Vagina (tissue), 2 donors: ENCODE data around the gene NEDD4L. TPM values are rescaled to one million over a fixed set of nuclear protein-coding genes. Genes with fewer than 3 reads are reported as not detected.
"Not testable (repeated sequence)": the region's sequence is repeated elsewhere in the genome, so short reads cannot be mapped to it uniquely, and the experiment has no call there.

Source experiments
- DNase-seq, 2 donors: peaks; one replicate each; pipeline ENCODE4 v3.0.0-alpha.2; 2017; ENCODE audit errors: extremely low spot score in 2 of 2
- H3K27ac ChIP-seq: fragments of 200-600 bp; sonication (generic); one replicate; pipeline ENCODE4 v1.5.1; 2019
- H3K27me3 ChIP-seq: fragments of 200-600 bp; sonication (generic); one replicate; pipeline ENCODE4 v1.5.1; 2019
- H3K36me3 ChIP-seq, 2 donors: fragments of 200-600 bp; sonication (generic); one replicate each; pipeline ENCODE4 v1.5.1; 2017 to 2019
- H3K4me1 ChIP-seq: fragments of 200-600 bp; sonication (generic); one replicate; pipeline ENCODE4 v1.5.1; 2019
- H3K4me3 ChIP-seq, 2 donors: fragments of 200-600 bp; sonication (generic); 1 replicate in 1 of 2; 2 replicates in 1 of 2; pipeline ENCODE4 v1.5.1; 2016 to 2019
- H3K9me3 ChIP-seq: fragments of 200-600 bp; sonication (generic); one replicate; pipeline ENCODE4 v1.5.1; 2019
- CTCF ChIP-seq, 3 experiments: fragments of 450-650 bp in 2 of 3; fragments of 200-600 bp in 1 of 3; sonication (generic) in 1 of 3; IDR thresholded peaks; one replicate each; pipeline ENCODE4 v1.5.1; 2017 to 2019; ENCODE audit warnings: antibody characterized with exemption in 3 of 3, mild to moderate bottlenecking in 2 of 3, moderate library complexity in 2 of 3
- POLR2A ChIP-seq, 2 donors: fragments of 450-650 bp; IDR thresholded peaks; one replicate each; pipeline ENCODE4 v1.6.1; 2017; ENCODE audit warnings: antibody characterized with exemption in 2 of 2, mild to moderate bottlenecking in 2 of 2, moderate library complexity in 2 of 2
- POLR2AphosphoS5 ChIP-seq, 2 donors: sonication (generic); formaldehyde crosslinking; IDR thresholded peaks; one replicate each; pipeline ENCODE4 v1.9.0; 2017; ENCODE audit warnings: antibody characterized with exemption in 2 of 2, mild to moderate bottlenecking in 2 of 2, low read depth in 1 of 2; ENCODE audit not compliant: insufficient read depth in 1 of 2
- intact Hi-C: fragments of 100-400 bp; cut with DNase I; formaldehyde crosslinking; loops from one replicate; pipeline ENCODE4 v1.15.1; 2023
- total RNA-seq: library from RNA; depleted of rRNA; stranded (reverse); fragments of >200 nt; gene quantifications from one replicate; pipeline ENCODE4 v1.2.3, GENCODE V29; 2016

NEDD4L gene
- total RNA-seq, 1 donor from 2014 or later: 42.2 TPM

GRCh38 chr18:58167073-58167472 lies 123.0 kb downstream of the NEDD4L start:
- TF ChIP-seq CTCF (IDR thresholded peaks at IDR 0.05): no peak
- TF ChIP-seq POLR2AphosphoS5 (IDR thresholded peaks at IDR 0.05; ENCODE audit: insufficient read depth in 1 of 2, low read depth in 1 of 2): no peak
- TF ChIP-seq POLR2A (IDR thresholded peaks at IDR 0.05): no peak
- intact Hi-C loops: no loop called here
- no peak overlapping the region for H3K27ac ChIP-seq
- H3K36me3 ChIP-seq: no peaks in the 10 kb centered on the region
- H3K4me1 ChIP-seq: no peaks in the 10 kb centered on the region
- H3K27me3 ChIP-seq: no peaks in the 10 kb centered on the region
- no peak overlapping the region for H3K4me3 ChIP-seq
- H3K9me3 ChIP-seq: no peaks in the 10 kb centered on the region
- DNase-seq: peak in 1 of 2 donors; percentile 32

DNA sequence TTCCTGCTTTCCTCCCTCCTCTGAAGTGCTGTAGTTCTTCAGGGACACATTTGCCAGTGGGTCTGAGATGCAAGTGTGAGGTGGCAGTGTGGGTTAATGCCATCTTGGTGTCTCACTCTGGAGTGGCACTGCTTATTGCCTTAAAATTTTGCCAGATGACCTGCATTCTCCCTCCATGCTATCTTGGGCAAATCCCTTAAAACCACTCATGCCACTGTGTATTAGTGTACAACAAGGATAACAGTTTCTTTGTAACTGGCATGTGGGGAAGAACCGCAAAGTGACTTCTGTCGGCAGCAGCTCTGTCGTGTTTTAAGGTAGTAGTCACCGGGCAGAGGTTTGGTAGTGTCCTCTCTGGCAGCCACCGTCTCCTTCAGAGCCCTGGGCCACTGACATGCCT lies 124.2 kb downstream of the NEDD4L start:
- Histone ChIP-seq H3K36me3 (no peaks in the 10 kb centered on the region), H3K27me3 (no peaks in the 10 kb centered on the region), H3K9me3 (no peaks in the 10 kb centered on the region), H3K4me1 (no peaks in the 10 kb centered on the region), H3K27ac (no peak overlapping the region), H3K4me3 (no peak overlapping the region)
- peak in 1 of 2 donors; percentile 67 for DNase-seq
- intact Hi-C loops: no loop called here
- no peak for TF ChIP-seq POLR2AphosphoS5 (IDR thresholded peaks at IDR 0.05; ENCODE audit: insufficient read depth in 1 of 2, low read depth in 1 of 2)
- no peak for TF ChIP-seq CTCF (IDR thresholded peaks at IDR 0.05)
- no peak for TF ChIP-seq POLR2A (IDR thresholded peaks at IDR 0.05)

DNA sequence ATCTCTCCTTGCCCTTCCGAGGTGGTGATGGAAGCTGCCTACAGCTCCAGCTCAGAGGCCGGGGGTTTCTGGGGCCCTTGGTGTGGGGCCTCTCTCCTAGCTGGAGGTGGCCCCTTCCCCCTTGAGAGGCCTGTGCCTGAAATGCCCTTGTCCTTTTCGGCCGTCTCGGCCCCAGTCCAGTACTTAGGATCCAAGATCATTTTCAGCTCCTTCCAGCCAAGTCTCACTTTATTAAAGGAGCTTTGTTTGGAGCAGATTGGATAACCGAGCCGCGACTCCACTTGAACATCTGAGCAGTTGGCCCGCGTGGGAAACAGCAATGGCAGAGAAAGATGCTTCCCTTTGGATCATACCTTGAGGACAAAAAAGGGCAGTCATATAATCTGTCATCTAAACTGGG lies 125.0 kb downstream of the NEDD4L start:
- no peaks in the 10 kb centered on the region for H3K4me1 ChIP-seq
- intact Hi-C loops: no loop called here
- no peak for DNase-seq
- no peak overlapping the region for H3K27ac ChIP-seq
- H3K27me3 ChIP-seq: no peaks in the 10 kb centered on the region
- no peaks in the 10 kb centered on the region for H3K36me3 ChIP-seq
- H3K4me3 ChIP-seq: no peak overlapping the region
- no peaks in the 10 kb centered on the region for H3K9me3 ChIP-seq
- no peak for TF ChIP-seq POLR2AphosphoS5 (IDR thresholded peaks at IDR 0.05; ENCODE audit: insufficient read depth in 1 of 2, low read depth in 1 of 2)
- no peak for TF ChIP-seq POLR2A (IDR thresholded peaks at IDR 0.05)
- TF ChIP-seq CTCF (IDR thresholded peaks at IDR 0.05): no peak

GRCh38 chr18:58169472-58169871 lies 125.4 kb downstream of the NEDD4L start:
- intact Hi-C loops: no loop called here
- H3K27me3 ChIP-seq: no peaks in the 10 kb centered on the region
- no peaks in the 10 kb centered on the region for H3K9me3 ChIP-seq
- H3K4me3 ChIP-seq: no peak overlapping the region
- H3K27ac ChIP-seq: no peak overlapping the region
- no peaks in the 10 kb centered on the region for H3K36me3 ChIP-seq
- H3K4me1 ChIP-seq: no peaks in the 10 kb centered on the region
- DNase-seq: no peak
- TF ChIP-seq POLR2AphosphoS5 (IDR thresholded peaks at IDR 0.05; ENCODE audit: insufficient read depth in 1 of 2, low read depth in 1 of 2): no peak

DNA sequence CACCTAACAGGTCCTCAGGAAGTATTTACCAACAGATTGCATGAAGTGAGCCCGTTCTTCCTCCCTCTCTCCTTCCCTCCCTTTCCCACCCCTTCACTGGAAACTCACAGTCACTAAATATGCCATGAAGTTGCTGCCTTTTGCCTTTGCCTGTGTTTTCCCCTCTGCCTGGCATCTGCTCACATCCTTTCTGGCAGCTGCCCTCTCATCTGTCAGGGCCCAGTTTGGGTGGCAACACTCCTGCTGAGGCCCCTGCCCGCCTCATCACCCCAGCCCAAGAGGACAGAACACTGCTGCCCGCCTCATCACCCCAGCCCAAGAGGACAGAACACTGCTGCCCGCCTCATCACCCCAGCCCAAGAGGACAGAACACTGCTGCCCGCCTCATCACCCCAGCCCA lies 126.0 kb downstream of the NEDD4L start:
- intact Hi-C loops, H3K4me1 ChIP-seq, DNase-seq, H3K27me3 ChIP-seq, H3K27ac ChIP-seq, H3K36me3 ChIP-seq, H3K9me3 ChIP-seq, H3K4me3 ChIP-seq: not testable (repeated sequence)

- peaks cover 7% of the 10 kb centered on the region for H3K4me1 ChIP-seq
- no peaks in the 10 kb centered on the region for H3K36me3 ChIP-seq
- no peaks in the 10 kb centered on the region for H3K9me3 ChIP-seq
- TF ChIP-seq POLR2A (IDR thresholded peaks at IDR 0.05): no peak
- no peak for TF ChIP-seq CTCF (IDR thresholded peaks at IDR 0.05)
- TF ChIP-seq POLR2AphosphoS5 (IDR thresholded peaks at IDR 0.05; ENCODE audit: insufficient read depth in 1 of 2, low read depth in 1 of 2): no peak
- no peak overlapping the region for H3K4me3 ChIP-seq
- no peaks in the 10 kb centered on the region for H3K27me3 ChIP-seq
- H3K27ac ChIP-seq: no peak overlapping the region
- intact Hi-C loops: no loop called here
- DNase-seq: peak in 1 of 2 donors; percentile 58
These were observed 128.0 kb downstream of the NEDD4L start for GRCh38 chr18:58172031-58172430.
